HepG2 (cell line): ENCODE results near the gene THBD. TPM values are rescaled to one million over a fixed set of nuclear protein-coding genes. Genes with fewer than 3 reads are reported as not detected.

Source experiments
- ATAC-seq: fragments of 200-7000 bp; cut with Tn5 transposase; 3 replicates; pipeline ENCODE4 v1.9.1; 2020; ENCODE audit warnings: mild to moderate bottlenecking, moderate library complexity
- BruUV-seq: library from RNA; stranded (reverse); fragments of 400-500 nt; replicated peaks from 2 replicates; lab custom pipeline; 2021; lab: Mats Ljungman, UMichigan
- CTCF ChIA-PET: fragments of 300-600 bp; formaldehyde crosslinking; extraction: SDS; loops from one replicate; lab custom pipeline; 2021; ENCODE audit warnings: low total read pairs, inconsistent platforms, low intra/inter-chr PET ratio; lab: Yijun Ruan, JAX
- POLR2A ChIA-PET: fragments of 350-600 bp; sonication (Branson Sonifier 250); formaldehyde crosslinking; loops from one replicate; lab custom pipeline; 2020; ENCODE audit warnings: antibody characterized with exemption, inconsistent platforms; lab: Yijun Ruan, JAX
- DNase-seq: peaks from one replicate; pipeline ENCODE4 v3.0.0-alpha.2; 2015; ENCODE audit warnings: low spot score
- FAIRE-seq: peaks from 3 replicates; lab custom pipeline; 2011; peaks lifted over from hg19 to GRCh38; lab: Jason Lieb, UNC
- H2AFZ ChIP-seq: one replicate; pipeline ENCODE4 v1.6.1; 2011; ENCODE audit warnings: low read length, inconsistent platforms
- H3K27ac ChIP-seq: fragments of 300-600 bp; 3 replicates; pipeline ENCODE4 v1.8.0; 2011; ENCODE audit warnings: mixed run types, mild to moderate bottlenecking, mixed read lengths, low read length, inconsistent platforms; ENCODE audit not compliant: insufficient read depth; ENCODE audit errors: extremely low read length
- H3K27me3 ChIP-seq, 2 experiments: fragments of 200-600 bp in 1 of 2; 2 replicates in 1 of 2; 3 replicates in 1 of 2; pipeline versions ENCODE4 v1.6.0 to v1.8.0; 2011; ENCODE audit warnings: low read length in 2 of 2, mild to moderate bottlenecking in 2 of 2, moderate library complexity in 2 of 2, inconsistent platforms in 1 of 2; ENCODE audit not compliant: insufficient read depth in 2 of 2, control insufficient read depth in 1 of 2
- H3K36me3 ChIP-seq, 2 experiments: fragments of 200-600 bp in 1 of 2; replicated peaks in 1 of 2; 2 replicates in 1 of 2; 3 replicates in 1 of 2; pipeline versions ENCODE4 v1.5.1 to v1.8.0; 2011; ENCODE audit warnings: low read length in 2 of 2, inconsistent platforms in 1 of 2; ENCODE audit not compliant: insufficient read depth in 2 of 2, control insufficient read depth in 1 of 2
- H3K4me1 ChIP-seq: 2 replicates; pipeline ENCODE4 v1.5.1; 2012; ENCODE audit warnings: low read length, inconsistent platforms; ENCODE audit not compliant: insufficient read depth
- H3K4me2 ChIP-seq: 2 replicates; pipeline ENCODE4 v1.6.0; 2011; ENCODE audit warnings: low read depth, low read length, inconsistent platforms
- H3K4me3 ChIP-seq, 3 experiments: fragments of 200-600 bp in 1 of 3; sonication (generic), shearing (Covaris generic) in 1 of 3; replicated peaks in 1 of 3; 2 replicates each; pipeline ENCODE4 v1.5.1; 2011 to 2016; ENCODE audit warnings: low read length in 3 of 3, inconsistent platforms in 2 of 3, low read depth in 2 of 3, mild to moderate bottlenecking in 2 of 3, control low read depth in 1 of 3, mixed read lengths in 1 of 3; ENCODE audit not compliant: insufficient read depth in 1 of 3
- H3K79me2 ChIP-seq: one replicate; pipeline ENCODE4 v1.6.1; 2011; ENCODE audit warnings: low read length, inconsistent platforms; ENCODE audit not compliant: insufficient read depth
- H3K9ac ChIP-seq: 2 replicates; pipeline ENCODE4 v1.6.0; 2011; ENCODE audit warnings: mild to moderate bottlenecking, low read depth, low read length, inconsistent platforms; ENCODE audit not compliant: insufficient read depth
- H3K9me3 ChIP-seq: 2 replicates; pipeline ENCODE4 v1.5.1; 2012; ENCODE audit warnings: mild to moderate bottlenecking, low read length
- H4K20me1 ChIP-seq: 2 replicates; pipeline ENCODE4 v1.6.0; 2011; ENCODE audit warnings: inconsistent platforms, mild to moderate bottlenecking, low read length, moderate library complexity; ENCODE audit not compliant: insufficient read depth
- HES4 ChIP-seq: sonication (generic); formaldehyde crosslinking; IDR thresholded peaks from 2 replicates; pipeline ENCODE4 v1.9.0; 2021; ENCODE audit warnings: mild to moderate bottlenecking, missing genetic modification reagents, borderline replicate concordance
- MNT ChIP-seq: fragments of 450-650 bp; IDR thresholded peaks from 2 replicates; pipeline ENCODE4 v1.6.1; 2016
- UBTF ChIP-seq: sonication (generic); formaldehyde crosslinking; IDR thresholded peaks from 2 replicates; pipeline ENCODE4 v1.4.0; 2020; ENCODE audit warnings: mild to moderate bottlenecking, missing genetic modification reagents
- ZEB1 ChIP-seq: IDR thresholded peaks from 2 replicates; pipeline ENCODE4 v1.6.1; 2012; ENCODE audit warnings: mild to moderate bottlenecking, low read depth, inconsistent platforms; ENCODE audit not compliant: insufficient replicate concordance
- WGBS: methylation state at CpG from one replicate; pipeline ENCODE4 v1.1.6; 2017; ENCODE audit warnings: low lambda C conversion rate; 5-methylcytosine and 5-hydroxymethylcytosine counted together
- in situ Hi-C: cut with HindIII; loops from 2 replicates; pipeline ENCODE4 v1.10.0; 2017; ENCODE audit warnings: low pct_unique_long_range_greater_than_20kb; ENCODE audit not compliant: extremely low pct_ligation_motif_present
- intact Hi-C: fragments of 100-400 bp; cut with micrococcal nuclease; formaldehyde crosslinking; loops from one replicate; pipeline ENCODE4 v1.10.0; 2022; ENCODE audit not compliant: unreplicated experiment
- polyA plus RNA-seq, 8 experiments: library from polyadenylated mRNA; depleted of rRNA in 3 of 8; stranded (reverse) in 7 of 8; unstranded in 1 of 8; fragments of >200 nt; fragmentation: Illumina TruSeq in 4 of 8; extraction: Trizol in 4 of 8; gene quantifications; 2 replicates each; pipeline versions ENCODE4 v1.2.1 to v1.2.3, GENCODE V29; 2011 to 2016; ENCODE audit warnings: low read depth in 4 of 8, missing spikeins in 1 of 8, mixed read lengths in 1 of 8; ENCODE audit not compliant: insufficient read depth in 1 of 8
- total RNA-seq, 5 experiments: library from RNA; depleted of rRNA; stranded (reverse); fragments of >200 nt; fragmentation: Illumina TruSeq; extraction: Trizol; gene quantifications; 2 replicates each; pipeline ENCODE4 v1.2.3, GENCODE V29; 2016; ENCODE audit warnings: low read depth in 1 of 5

The THBD gene
- total and polyA plus RNA-seq, 2 of the 13 experiments (the other 11 are each of a cell fraction or from before 2014, with no cell fraction given), result 0.03 TPM; not detected in 1

- no peaks in the 10 kb centered on the region for H3K9me3 ChIP-seq
- peaks cover 2 to 15% of the 10 kb centered on the region in 2 experiments; a peak in 4 of 5 replicates for H3K27me3 ChIP-seq
- H3K4me1 ChIP-seq, result no peaks in the 10 kb centered on the region
- POLR2A ChIA-PET, result no interaction called here
- no peaks in the 10 kb centered on the region for H4K20me1 ChIP-seq
- no peak overlapping the region for H3K4me2 ChIP-seq
- CTCF ChIA-PET, result no interaction called here
- in situ Hi-C loops, result no loop called here
- H3K9ac ChIP-seq, result no peak overlapping the region
- intact Hi-C loops, result no loop called here
- H3K36me3 ChIP-seq, result no peaks in the 10 kb centered on the region
- TF ChIP-seq HES4 (CRISPR knock-in tag), result 0 out of 2 replicates have a peak, but pooled peaks have one; percentile 30
- TF ChIP-seq MNT, result peak; percentile 89
- no peak for TF ChIP-seq ZEB1
- no peak for TF ChIP-seq UBTF (CRISPR knock-in tag)
- H3K4me3 ChIP-seq, result no peak overlapping the region
- no peak overlapping the region for H3K27ac ChIP-seq
- no peak overlapping the region for H2AFZ ChIP-seq
- WGBS, result 58% methylated on average over 22 of the region's 24 CpGs
- no peak; the same call in 2 of the 3 replicates for ATAC-seq
- DNase-seq, result no peak
- no TSS peak for BruUV-seq
- no peak for FAIRE-seq
- no peaks in the 10 kb centered on the region for H3K79me2 ChIP-seq
Measured at GRCh38 chr20:23084845-23085365, 35.4 kb upstream of the THBD start.
